Bone marrow (tissue), 2 donors: ENCODE measurements around the gene NEXN.
A peak's percentile ranks its signal among the peaks of the same experiment; 100 is the strongest.
"Not testable (repeated sequence)": the region's sequence is repeated elsewhere in the genome, so short reads cannot be mapped to it uniquely, and the experiment has no call there.

Source experiments
- DNase-seq, 2 donors: peaks; one replicate each; lab custom pipeline; 2025; lab: John Stamatoyannopoulos, UW

NEXN gene

DNA sequence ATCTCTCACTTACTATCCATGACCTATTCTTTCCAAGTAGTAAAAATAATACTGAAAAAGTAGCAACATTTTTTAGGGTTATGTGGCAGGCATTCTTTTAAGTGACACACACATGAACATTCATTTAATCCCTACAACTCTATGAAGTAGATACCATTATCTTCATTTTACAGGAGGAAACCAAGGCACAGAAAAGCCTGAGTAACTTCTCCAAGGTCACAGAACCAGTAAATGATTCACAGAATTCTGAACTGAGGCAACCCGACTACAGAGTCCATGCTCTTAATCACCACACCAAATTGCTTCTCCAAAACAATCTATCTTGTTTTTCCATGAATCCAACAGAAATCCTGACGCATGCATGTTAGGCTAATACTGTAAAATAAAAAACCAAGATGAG lies 73.0 kb downstream of the NEXN start:
- no peak for DNase-seq

DNA sequence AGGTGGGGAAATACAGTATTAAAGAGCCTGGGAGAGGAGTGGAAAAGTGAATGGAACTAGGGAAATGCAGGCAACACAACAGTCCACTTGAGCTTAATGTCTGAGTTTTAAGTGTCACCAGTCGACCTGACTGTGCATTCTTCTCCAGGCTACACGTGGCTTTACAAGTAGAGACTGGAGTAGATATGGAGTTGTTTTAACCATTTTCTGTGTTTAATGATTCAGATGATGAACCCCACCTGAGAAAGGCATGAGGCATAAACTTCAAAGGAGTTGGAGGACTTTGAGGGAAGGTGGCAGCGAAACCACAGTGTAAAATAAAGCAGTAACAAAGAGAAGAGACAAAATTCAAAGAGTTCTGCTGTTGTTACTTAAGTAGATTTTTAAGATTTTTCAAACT lies 77.9 kb downstream of the NEXN start:
- no peak for DNase-seq

DNA sequence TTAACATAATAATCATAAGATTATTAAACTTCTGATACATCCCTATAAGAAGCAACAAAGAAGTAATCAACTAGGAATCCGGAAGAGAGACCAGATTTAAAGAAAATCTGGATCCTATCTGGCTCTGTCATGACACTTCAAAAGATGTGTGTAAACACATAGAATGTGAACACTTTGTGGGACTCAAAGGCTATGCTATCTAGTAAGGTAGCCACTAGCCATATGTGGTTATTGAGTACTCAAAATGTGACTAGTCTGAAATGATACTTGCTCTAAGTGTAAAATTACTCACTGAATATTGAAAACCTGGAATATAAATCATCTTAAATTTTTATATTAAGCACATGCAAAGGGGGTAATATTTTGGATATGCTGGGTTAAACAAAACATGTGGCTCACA lies 81.8 kb downstream of the NEXN start:
- DNase-seq = no peak

DNA sequence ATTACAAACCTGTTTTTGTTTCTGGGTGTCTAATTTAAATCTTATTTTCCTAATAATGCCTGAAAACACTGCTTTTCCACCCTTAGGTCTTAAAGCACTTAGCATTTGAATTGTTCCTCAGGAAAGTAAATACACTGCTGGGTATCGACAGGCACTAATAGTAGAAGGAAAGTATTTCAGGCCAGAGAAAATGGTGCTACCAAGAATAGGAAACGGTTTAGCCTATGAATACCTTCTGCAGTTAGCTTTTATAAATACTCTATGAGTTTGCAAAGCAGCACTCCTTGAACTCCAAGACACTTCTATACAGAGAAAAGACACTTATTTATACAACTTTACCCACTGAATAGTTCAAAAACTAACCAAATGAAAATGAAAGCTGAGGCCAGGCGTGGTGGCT lies 83.7 kb downstream of the NEXN start:
- DNase-seq = no peak

DNA sequence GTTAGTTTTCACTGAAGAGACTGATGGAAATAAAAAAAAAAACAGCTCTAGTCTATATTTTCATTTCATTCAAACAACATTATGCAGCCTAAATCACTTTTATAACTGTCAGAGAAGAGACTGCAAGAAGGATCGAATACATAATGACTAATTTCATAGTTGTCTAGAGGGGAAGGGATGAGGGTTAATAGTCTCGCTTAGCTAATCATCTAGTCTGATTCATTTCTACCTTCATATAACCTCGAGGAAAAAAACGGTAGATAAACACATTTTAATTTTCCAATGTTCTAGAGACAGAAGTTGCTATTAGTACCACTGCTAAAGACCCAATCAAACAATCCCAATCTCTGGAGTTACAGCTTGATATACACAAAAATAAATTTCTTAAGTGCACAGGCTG lies 87.0 kb downstream of the NEXN start:
- no peak for DNase-seq

DNA sequence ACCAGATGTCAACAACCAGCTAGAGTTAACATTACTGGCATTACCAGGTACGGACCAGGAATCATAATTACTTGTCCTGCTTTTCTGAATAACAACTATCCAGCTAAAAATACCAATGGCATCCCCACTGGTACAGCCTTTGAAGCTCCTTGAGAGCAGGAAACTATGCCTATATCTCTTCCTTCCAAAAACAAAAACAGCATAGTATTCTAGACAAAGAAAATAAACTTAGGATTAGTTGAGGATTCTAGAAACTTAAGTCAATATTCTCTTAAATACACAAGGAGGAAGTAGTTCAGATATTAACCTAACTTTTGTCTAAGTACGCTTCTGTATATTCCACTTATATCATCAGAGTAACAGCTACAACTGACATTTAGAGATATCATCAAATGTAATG lies 87.5 kb downstream of the NEXN start:
- DNase-seq = no peak

DNA sequence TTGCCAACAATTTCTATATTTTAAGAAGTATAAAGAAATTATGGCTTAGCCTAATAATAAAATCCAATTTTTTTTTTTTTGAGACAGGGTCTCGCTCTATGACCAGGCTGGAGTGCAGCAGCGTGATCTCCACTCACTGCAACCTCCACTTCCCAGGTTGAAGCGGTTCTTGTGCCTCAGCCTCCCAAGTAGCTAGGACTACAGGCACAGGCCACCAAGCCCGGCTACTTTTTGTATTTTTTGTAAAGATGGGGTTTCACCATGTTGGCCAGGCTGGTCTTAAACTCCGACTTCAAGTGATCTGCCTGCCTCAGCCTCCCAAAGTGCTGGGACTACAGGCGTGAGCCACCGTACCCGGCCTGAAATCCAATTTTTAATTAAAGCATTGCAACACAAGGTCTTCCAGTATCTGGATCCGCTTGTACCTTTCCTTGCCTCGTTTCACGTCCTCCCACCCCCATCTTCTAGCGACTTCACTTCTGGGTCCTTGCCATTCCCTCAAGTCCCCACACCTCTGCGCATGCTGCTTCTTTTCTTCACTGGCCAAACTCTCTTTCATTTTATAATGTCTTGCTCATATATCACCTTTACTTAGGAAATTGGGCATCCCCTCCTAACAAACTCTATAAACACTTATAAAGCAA lies 88.1 kb downstream of the NEXN start:
- DNase-seq = no peak

DNA sequence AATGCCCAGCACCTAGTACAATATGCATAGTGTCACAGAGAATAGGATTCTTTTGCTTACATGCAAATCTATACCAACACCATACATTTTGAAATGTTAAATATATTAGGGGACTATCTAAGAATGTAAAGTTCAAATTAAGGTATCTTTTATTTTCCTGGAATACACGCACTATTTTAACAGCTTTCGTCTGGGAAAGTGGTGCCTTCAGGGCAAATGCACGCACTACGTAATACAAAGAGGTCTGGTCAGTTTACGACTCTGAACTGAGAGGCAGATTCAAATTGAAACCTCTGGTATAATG lies 89.5 kb downstream of the NEXN start:
- no peak for DNase-seq

DNA sequence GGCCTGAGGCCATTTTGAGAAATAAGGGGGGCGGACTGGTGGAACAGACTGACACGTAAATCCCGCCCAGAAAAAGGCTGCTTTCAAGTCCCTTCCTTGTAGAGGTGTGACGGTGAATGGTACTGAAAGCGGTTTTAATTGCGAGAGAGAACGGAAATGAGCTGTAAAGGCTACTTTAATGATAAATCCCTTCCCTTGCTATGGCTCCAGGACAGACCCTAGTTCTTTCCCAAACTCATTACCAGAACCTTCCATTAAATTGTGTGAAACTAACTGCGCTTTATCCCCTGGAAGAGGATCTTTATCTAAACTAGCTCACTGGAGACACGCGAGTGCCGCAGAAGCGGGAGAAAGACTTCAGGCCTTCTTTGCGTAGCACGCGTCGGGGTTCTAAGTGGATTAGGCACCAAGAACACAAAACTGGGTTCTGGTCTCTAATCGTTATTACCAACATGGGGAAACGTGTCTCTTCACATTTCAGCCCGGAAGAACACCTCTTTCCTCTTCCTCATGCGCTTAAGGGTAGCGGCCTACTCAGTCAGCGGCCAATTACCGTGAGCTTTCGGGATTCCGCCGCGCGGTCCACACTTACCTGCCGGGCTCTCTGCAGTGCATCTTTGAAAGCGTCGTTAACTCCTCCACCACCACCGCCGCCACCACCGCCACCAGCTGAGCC lies 90.0 kb downstream of the NEXN start:
- DNase-seq = peak; percentile 40 to 84

DNA sequence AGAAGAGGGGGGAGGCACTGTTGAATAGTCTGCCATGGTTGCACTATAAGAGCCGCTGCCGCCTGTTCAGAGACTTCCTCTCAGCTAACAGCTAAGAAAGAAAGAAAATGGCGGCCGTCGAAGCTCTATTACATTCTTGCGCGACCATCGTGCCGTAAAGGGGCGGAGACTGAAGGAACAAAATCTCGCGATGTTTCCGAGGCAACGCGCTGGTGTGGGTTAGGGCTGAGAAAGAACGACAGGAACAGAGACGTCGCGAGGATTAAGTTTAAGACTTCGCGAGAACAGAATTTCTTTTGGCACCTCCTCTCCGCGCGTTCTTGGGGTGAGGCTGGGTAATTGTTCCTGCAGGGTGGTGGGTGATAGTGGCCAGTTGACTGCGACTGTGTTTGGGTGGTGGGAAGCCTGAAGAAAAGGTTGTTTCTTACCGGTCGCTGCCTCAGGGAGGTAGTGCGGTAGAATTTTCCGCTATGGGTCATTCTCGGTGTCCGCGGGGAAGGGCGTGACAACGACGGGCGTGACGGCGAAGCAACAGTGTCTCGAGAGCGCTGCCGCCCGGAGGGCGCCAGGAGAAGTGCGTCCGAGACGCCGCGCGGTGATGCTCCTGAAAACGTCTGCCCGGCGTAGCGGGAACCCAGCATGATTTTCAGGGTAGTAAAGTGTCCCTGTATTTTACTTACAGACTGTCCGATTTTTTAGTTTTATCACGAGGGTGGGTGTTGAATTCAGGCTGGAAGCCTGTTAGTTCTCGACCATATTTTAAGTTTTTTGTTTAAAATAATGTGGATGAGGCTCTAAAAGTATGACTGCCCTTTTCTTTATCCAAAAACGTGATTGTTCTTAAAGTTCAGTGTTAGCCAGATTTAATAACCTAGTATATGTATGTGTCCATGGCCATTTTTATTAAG lies 90.8 kb downstream of the NEXN start, which contains the start of gene FUBP1:
Gene FUBP1 (minus strand): TSS at position 104 of the 908 bp plus-strand sequence. CDS start 68 bp downstream, at position 36.
- DNase-seq = peak; percentile 98 to 99

DNA sequence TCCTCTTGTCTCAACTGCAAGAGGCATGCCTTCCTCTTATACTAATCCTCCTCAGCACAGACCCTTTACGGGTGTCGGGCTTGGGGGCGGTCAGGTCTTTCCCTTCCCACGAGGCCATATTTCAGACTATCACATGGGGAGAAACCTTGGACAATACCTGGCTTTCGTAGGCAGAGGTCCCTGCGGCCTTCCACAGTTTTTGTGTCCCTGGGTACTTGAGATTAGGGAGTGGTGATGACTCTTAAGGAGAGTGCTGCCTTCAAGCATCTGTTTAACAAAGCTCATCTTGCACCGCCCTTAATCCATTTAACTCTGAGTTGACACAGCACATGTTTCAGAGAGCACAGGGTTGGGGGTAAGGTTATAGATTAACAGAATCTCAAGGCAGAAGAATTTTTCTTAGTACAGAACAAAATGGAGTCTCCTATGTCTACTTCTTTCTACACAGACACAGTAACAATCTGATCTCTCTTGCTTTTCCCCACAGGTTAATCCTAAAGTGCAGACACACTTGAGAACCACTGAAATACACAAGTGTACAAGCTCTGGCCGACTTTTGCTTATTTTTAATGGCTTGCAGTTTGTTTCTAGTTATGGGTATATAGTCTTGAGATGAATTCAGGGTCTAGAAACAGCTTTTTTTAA lies 95.0 kb downstream of the NEXN start:
- DNase-seq = not testable (repeated sequence)

DNA sequence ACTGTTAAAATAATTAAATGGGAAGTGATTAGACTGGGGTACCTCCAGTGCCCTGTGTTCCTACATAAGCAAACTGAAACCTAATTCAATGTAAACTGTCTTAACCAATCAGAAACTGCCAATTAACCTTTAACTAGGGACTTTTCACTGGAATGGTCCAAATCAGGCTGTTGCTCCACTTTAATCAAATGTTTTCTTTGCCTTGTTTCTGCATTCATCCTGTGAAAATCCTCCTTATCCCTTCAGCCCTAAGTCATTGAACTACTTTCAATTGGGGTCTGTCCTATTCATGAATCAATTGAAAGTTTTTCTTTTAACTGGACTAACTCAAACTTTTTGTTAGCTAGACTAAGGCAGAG lies 95.6 kb downstream of the NEXN start:
- DNase-seq = no peak

DNA sequence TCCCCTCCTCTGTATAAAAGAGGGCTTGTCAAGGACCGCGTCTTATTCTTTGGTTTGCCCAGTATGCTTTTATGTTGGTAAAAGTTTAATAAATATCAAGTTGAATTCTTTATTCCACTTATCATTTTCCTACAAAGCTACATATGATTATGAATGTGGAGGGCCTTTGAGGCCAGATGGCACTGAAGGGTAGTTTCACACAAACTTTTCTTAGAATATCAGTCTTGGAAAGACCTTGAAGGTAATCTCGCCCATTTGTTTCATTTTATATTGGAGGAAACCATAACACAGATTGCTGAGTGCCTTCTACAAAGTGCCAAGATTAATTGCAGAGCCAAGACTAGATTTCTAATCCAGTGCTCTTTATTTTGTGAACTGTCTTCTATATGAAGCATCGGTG lies 96.2 kb downstream of the NEXN start:
- DNase-seq = no peak

DNA sequence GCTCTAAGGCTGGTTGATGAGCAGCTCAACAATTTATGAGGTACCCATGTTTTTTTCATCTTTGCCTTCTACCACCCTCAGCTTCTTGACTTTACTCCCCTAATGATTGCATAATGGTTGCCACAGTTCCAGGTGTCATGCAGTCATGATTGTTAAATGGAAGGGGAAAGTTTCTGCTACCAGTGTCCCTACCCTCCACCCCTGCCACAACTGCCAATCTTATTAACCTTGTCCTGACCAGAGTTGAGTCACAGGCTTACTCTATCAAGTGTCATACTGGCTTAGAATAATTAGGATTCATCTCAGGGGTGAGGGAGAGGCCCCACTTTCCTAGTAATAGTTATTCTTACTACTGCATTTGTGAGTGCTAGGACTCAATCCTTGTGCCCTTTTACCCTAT lies 98.4 kb downstream of the NEXN start:
- no peak for DNase-seq

DNA sequence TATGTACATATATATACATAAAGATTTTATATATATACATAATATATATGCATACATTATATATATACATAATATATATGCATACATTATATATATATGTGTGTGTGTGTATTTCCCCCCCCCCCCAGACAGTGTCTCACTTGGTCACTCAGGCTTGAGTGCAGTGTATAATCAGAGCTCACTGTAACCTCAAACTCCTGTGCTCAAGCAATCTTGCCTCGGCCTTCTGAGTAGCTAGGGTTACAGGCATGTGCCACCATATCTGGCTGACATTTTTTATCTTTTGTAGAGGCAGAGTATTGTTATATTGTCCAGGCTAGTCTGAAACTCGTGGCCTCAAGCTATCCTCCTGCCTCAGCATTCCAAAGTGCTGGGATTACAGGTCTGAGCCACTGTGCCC lies 99.5 kb downstream of the NEXN start:
- no peak for DNase-seq

DNA sequence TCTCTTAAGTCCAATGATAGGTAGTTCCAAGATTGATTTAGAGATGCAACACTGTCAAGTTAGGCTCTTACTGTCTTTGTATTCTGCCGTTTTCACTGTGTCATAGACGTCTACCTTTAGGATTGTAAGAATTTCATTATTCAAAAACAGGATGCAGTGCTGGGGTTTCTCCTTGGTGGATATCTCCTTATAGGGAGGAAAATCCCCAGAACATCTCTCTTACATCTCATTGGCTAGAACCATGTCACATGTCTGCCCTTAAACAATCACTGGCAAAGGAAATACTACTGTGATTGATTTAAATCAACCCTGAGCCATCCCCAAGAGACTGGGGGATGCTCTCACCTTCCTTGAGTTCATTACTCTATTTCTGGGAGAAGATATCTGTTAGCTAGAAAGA lies 101.3 kb downstream of the NEXN start:
- no peak for DNase-seq

DNA sequence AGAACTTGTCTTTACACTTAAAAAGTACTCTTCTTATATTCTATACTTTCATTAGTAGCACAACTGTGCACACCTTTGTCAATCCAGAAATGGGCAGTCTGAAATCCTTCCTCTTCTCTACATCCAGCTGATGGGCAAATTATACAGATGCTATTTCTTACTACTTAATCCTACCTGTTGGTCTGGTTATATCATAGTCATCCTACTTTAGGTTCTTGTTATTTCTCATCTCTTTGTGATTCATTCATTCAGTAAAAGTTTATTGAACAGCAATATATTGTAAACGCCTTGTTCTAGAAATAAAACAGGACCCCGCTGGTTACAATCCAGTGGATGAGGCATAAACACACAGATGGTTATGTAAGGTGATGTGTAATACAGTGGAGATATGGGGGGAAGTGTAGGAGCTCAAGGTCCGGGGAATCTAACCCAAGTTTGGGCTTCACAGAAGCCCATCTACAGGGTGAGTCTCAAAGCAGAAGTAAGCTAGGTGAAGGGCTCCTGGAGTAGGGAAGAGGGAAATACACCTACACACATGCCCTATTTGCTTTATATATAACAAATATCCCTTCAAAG lies 102.3 kb downstream of the NEXN start:
- DNase-seq = no peak

DNA sequence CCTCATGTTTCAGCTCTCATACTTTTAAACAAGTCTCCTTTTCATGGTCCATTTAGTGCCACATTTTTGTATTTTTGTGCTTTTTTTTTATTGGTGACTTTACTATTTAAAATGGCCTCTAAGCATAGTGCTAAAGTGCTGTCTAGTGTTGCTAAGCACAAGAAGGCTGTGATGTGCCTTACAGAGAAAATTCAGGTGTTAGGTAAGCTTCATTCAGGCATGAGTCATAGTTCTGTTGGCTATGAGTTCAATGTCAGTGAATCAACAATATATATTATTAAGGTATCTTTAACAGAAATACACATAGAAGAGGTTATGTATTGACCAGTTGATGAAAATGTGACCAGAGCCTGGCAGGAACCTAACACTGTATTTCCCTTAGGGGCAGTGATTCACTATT lies 103.2 kb downstream of the NEXN start:
- no peak for DNase-seq
